ENCODE data around the gene MCM3AP.

MCM3AP gene

GRCh38 chr21:46226146-46226545, 59.3 kb downstream of the MCM3AP start:
- TF ChIP-seq NFIC (IDR thresholded peaks at IDR 0.05) (no peak), EGR1 (IDR thresholded peaks at IDR 0.05) (no peak), ZBTB7A (IDR thresholded peaks at IDR 0.05; ENCODE audit: low read depth) (no peak), RAD21 (IDR thresholded peaks at IDR 0.05; ENCODE audit: low read depth) (no peak), MAX (IDR thresholded peaks at IDR 0.05) (no peak), EP300 (IDR thresholded peaks at IDR 0.05; ENCODE audit: borderline replicate concordance) (no peak), TAF1 (IDR thresholded peaks at IDR 0.05; ENCODE audit: low read depth) (no peak), YY1 (IDR thresholded peaks at IDR 0.05; ENCODE audit: low read depth) (no peak), FOXM1 (IDR thresholded peaks at IDR 0.05; ENCODE audit: borderline replicate concordance, low read depth) (no peak), TCF12 (IDR thresholded peaks at IDR 0.05; ENCODE audit: low read depth) (no peak), CEBPB (IDR thresholded peaks at IDR 0.05) (no peak), TEAD4 (IDR thresholded peaks at IDR 0.05) (no peak)

GRCh38 chr21:46223217-46223616, 62.2 kb downstream of the MCM3AP start:
- TF ChIP-seq EGR1 (IDR thresholded peaks at IDR 0.05) = no peak

GRCh38 chr21:46222436-46223116, 62.8 kb downstream of the MCM3AP start:
- TF ChIP-seq TEAD4 (IDR thresholded peaks at IDR 0.05) (no peak), TAF1 (IDR thresholded peaks at IDR 0.05; ENCODE audit: low read depth) (no peak), USF1 (IDR thresholded peaks at IDR 0.05) (no peak), NFIC (IDR thresholded peaks at IDR 0.05) (no peak), EGR1 (IDR thresholded peaks at IDR 0.05) (no peak), TCF12 (IDR thresholded peaks at IDR 0.05; ENCODE audit: low read depth) (no peak), ZBTB7A (IDR thresholded peaks at IDR 0.05; ENCODE audit: low read depth) (no peak), EP300 (IDR thresholded peaks at IDR 0.05; ENCODE audit: borderline replicate concordance) (no peak), CEBPB (IDR thresholded peaks at IDR 0.05) (no peak), REST (IDR thresholded peaks at IDR 0.05; ENCODE audit: low read depth) (no peak), CREB1 (IDR thresholded peaks at IDR 0.05; ENCODE audit: low read depth) (no peak), RAD21 (IDR thresholded peaks at IDR 0.05; ENCODE audit: low read depth) (no peak), YY1 (IDR thresholded peaks at IDR 0.05; ENCODE audit: low read depth) (no peak), MAX (IDR thresholded peaks at IDR 0.05) (no peak), FOXM1 (IDR thresholded peaks at IDR 0.05; ENCODE audit: borderline replicate concordance, low read depth) (no peak)

GRCh38 chr21:46221664-46222435, 63.6 kb downstream of the MCM3AP start:
- TF ChIP-seq FOXM1 (IDR thresholded peaks at IDR 0.05; ENCODE audit: borderline replicate concordance, low read depth) = no peak
- TF ChIP-seq TEAD4 (IDR thresholded peaks at IDR 0.05) = no peak

GRCh38 chr21:46220847-46221246, 64.6 kb downstream of the MCM3AP start:
- TF ChIP-seq TCF12 (IDR thresholded peaks at IDR 0.05; ENCODE audit: low read depth) = no peak
- TF ChIP-seq MAX (IDR thresholded peaks at IDR 0.05) = no peak
- TF ChIP-seq CREB1 (IDR thresholded peaks at IDR 0.05; ENCODE audit: low read depth) = no peak
- TF ChIP-seq CEBPB (IDR thresholded peaks at IDR 0.05) = no peak
- TF ChIP-seq ZBTB7A (IDR thresholded peaks at IDR 0.05; ENCODE audit: low read depth) = no peak
- no peak for TF ChIP-seq REST (IDR thresholded peaks at IDR 0.05; ENCODE audit: low read depth)
- no peak for TF ChIP-seq YY1 (IDR thresholded peaks at IDR 0.05; ENCODE audit: low read depth)
- TF ChIP-seq EP300 (IDR thresholded peaks at IDR 0.05; ENCODE audit: borderline replicate concordance) = no peak
- TF ChIP-seq TEAD4 (IDR thresholded peaks at IDR 0.05) = no peak
- TF ChIP-seq EGR1 (IDR thresholded peaks at IDR 0.05) = no peak
- TF ChIP-seq FOXM1 (IDR thresholded peaks at IDR 0.05; ENCODE audit: borderline replicate concordance, low read depth) = no peak
- no peak for TF ChIP-seq RAD21 (IDR thresholded peaks at IDR 0.05; ENCODE audit: low read depth)

GRCh38 chr21:46220275-46220810, 65.1 kb downstream of the MCM3AP start:
- no peak for TF ChIP-seq FOXM1 (IDR thresholded peaks at IDR 0.05; ENCODE audit: borderline replicate concordance, low read depth)

Measured in Ishikawa (cell line).